Transverse colon (tissue), 4 donors: ENCODE measurements around the gene CAD.

Experiments
- CTCF ChIP-seq, 5 experiments: fragments of 200-600 bp in 3 of 5; fragments of 450-650 bp in 2 of 5; sonication (generic) in 3 of 5; IDR thresholded peaks; 1 replicate in 2 of 5; 2 replicates in 3 of 5; pipeline ENCODE4 v1.5.1; 2016 to 2017; ENCODE audit warnings: antibody characterized with exemption in 5 of 5, inconsistent platforms in 3 of 5, mild to moderate bottlenecking in 2 of 5, moderate library complexity in 1 of 5
- EP300 ChIP-seq: sonication (generic); formaldehyde crosslinking; IDR thresholded peaks from one replicate; pipeline ENCODE4 v1.6.1; 2017; ENCODE audit warnings: antibody characterized with exemption, low read depth
- POLR2A ChIP-seq: fragments of 450-650 bp; IDR thresholded peaks from one replicate; pipeline ENCODE4 v1.6.1; 2016; ENCODE audit warnings: antibody characterized with exemption, mild to moderate bottlenecking, moderate library complexity
- POLR2AphosphoS5 ChIP-seq, 3 donors: sonication (generic); formaldehyde crosslinking; IDR thresholded peaks; one replicate each; pipeline ENCODE4 v1.6.1; 2016; ENCODE audit warnings: antibody characterized with exemption in 3 of 3

GRCh38 chr2:27270670-27271069, 53.5 kb downstream of the CAD start:
- no peak for TF ChIP-seq POLR2AphosphoS5 (IDR thresholded peaks at IDR 0.05)
- no peak for TF ChIP-seq POLR2A
- no peak for TF ChIP-seq CTCF (IDR thresholded peaks at IDR 0.05)
- no peak for TF ChIP-seq EP300
